Aorta (tissue), 5 donors: ENCODE measurements around the gene TMEM63C. TPM values are rescaled to one million over a fixed set of nuclear protein-coding genes. Genes with fewer than 3 reads are reported as not detected.

ENCODE experiments used
- ATAC-seq: fragments of 200-7000 bp; cut with Tn5 transposase; one replicate; pipeline ENCODE4 v1.9.1; 2022; ENCODE audit warnings: moderate library complexity; ENCODE audit not compliant: low FRiP score
- DNase-seq, 2 donors: peaks; one replicate each; pipeline ENCODE4 v3.0.0-alpha.2; 2020
- H3K27ac ChIP-seq, 2 donors: one replicate each; pipeline ENCODE4 v1.5.1; 2013; ENCODE audit warnings: low read length in 2 of 2, mild to moderate bottlenecking in 2 of 2, moderate library complexity in 2 of 2, control low read depth in 1 of 2, inconsistent platforms in 1 of 2, low read depth in 1 of 2
- H3K27me3 ChIP-seq, 2 donors: one replicate each; pipeline ENCODE4 v1.6.1; 2013; ENCODE audit warnings: control low read depth in 1 of 2, low read length in 1 of 2, mild to moderate bottlenecking in 1 of 2, moderate library complexity in 1 of 2; ENCODE audit not compliant: insufficient read depth in 2 of 2, control insufficient read depth in 1 of 2
- H3K36me3 ChIP-seq, 2 donors: one replicate each; pipeline ENCODE4 v1.6.1; 2013; ENCODE audit warnings: control low read depth in 1 of 2, low read length in 1 of 2, mild to moderate bottlenecking in 1 of 2; ENCODE audit not compliant: insufficient read depth in 2 of 2, control insufficient read depth in 1 of 2
- H3K4me1 ChIP-seq, 2 donors: one replicate each; pipeline ENCODE4 v1.6.1; 2013; ENCODE audit warnings: low read length in 2 of 2, control low read depth in 1 of 2, mild to moderate bottlenecking in 1 of 2, moderate library complexity in 1 of 2; ENCODE audit not compliant: insufficient read depth in 2 of 2, control insufficient read depth in 1 of 2
- H3K4me3 ChIP-seq, 2 donors: one replicate each; pipeline ENCODE4 v1.5.1; 2013; ENCODE audit warnings: low read length in 2 of 2, control low read depth in 1 of 2, mild to moderate bottlenecking in 1 of 2
- H3K9me3 ChIP-seq: one replicate; pipeline ENCODE4 v1.6.1; 2013; ENCODE audit warnings: mild to moderate bottlenecking, low read length; ENCODE audit not compliant: control insufficient read depth
- WGBS, 2 donors: extraction: QIAGEN DNeasy Blood & Tissue Kit; methylation state at CpG; one replicate each; pipeline ENCODE4 v1.1.7; 2013; 5-methylcytosine and 5-hydroxymethylcytosine counted together
- intact Hi-C, 2 donors: fragments of 100-400 bp; cut with DNase I; formaldehyde crosslinking; loops; one replicate each; pipeline versions ENCODE4 v1.14.2 to v1.15.0; 2022
- microRNA-seq, 2 donors: library from miRNA; unstranded; fragments of <30 nt; microRNA quantifications; one replicate each; pipeline ENCODE4 v1.2.0, GENCODE V29; 2020
- polyA plus RNA-seq, 2 donors: library from polyadenylated mRNA; stranded (reverse); fragments of 200-250 nt; gene quantifications; one replicate each; pipeline ENCODE4 v1.2.3, GENCODE V29; 2013
- total RNA-seq, 2 donors: library from RNA; stranded (reverse); fragmentation: NEBNext Ultra II Directional; extraction: Animal tissue kit (Norgen Biotek cat#: 25700); gene quantifications; one replicate each; pipeline ENCODE4 v1.2.1, GENCODE V29; 2021
- donor health status: healthy with polysubstance abuse.
- donor health status: Bipolar disorder and iron deficiency.
- donor health status: DM: no; HTN: no; CAD: no.
- donor health status: DM: no; HTN: no; CAD: no.
- donor health status: DM: yes; HTN: yes; CAD: no.

Gene TMEM63C
- total and polyA plus RNA-seq, 4 donors, result 0.06 to 0.26 (median 0.13) TPM; not detected in 1

DNA sequence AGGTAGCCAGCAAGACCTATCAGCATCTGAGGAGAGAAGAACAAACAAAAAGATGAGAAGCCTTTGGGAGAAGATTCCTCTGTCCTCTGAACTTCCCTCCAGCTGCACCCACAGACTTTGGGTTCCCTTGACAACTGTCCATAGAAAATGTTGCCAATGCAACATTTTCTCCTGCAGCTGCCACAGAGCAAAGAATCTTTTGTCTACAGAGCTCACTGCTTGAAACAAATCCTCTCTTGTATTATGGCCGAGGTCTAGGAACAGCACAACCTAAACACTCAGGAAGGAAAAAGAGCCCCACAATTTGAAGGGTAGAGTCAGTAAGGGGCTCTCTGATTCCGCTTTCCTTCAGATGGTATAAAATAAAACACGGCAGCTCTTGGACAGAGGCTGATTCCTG lies 124.8 kb downstream of the TMEM63C start:
- Histone ChIP-seq H3K27ac (no peak overlapping the region), H3K36me3 (peaks cover 0 to 9% of the 10 kb centered on the region in 2 donors), H3K9me3 (no peaks in the 10 kb centered on the region), H3K27me3 (no peaks in the 10 kb centered on the region), H3K4me1 (peaks cover 0 to 3% of the 10 kb centered on the region in 2 donors), H3K4me3 (no peak overlapping the region)
- DNase-seq (no peak), ATAC-seq (no peak)
- 11 to 18% methylated on average over 3 of the region's 3 CpGs for WGBS, 2 donors
- intact Hi-C loops, result no loop called here

DNA sequence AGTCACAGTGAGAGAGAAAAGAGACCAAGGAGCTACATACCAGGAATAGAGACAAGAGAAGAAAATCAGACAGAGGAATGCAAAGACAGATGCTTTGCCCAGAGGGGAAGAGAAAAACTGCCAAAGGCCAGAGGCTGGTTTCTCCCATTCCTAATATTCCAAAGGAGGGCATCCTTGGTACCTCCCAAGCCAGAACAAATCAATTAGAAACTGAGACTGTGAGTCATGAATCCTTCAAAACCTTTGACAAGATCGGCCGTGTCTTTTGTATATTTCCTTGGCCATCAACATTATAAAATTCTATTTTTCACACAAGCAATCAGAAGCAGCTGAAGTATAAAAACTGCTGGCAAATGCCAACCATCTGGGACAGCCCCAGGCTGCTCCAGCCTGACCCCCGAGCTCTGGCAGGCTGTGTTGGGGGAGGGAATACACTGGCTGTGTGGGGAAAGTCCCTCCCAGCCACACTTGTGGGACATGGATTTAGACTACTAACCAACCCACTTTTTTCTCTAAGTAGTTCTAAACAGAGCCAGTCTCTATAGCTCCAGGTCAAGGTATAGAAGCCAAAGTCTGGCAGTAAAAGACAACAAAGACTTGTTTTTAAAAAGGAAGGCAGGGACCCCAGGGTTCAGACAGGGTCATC lies 125.4 kb downstream of the TMEM63C start:
- no peaks in the 10 kb centered on the region for H3K9me3 ChIP-seq
- WGBS, 2 donors, result 3 to 7% methylated on average over 3 of the region's 3 CpGs
- H3K4me1 ChIP-seq, result peaks cover 0 to 3% of the 10 kb centered on the region in 2 donors
- H3K27me3 ChIP-seq, result no peaks in the 10 kb centered on the region
- peaks cover 0 to 6% of the 10 kb centered on the region in 2 donors for H3K36me3 ChIP-seq
- intact Hi-C loops, result no loop called here
- ATAC-seq, result no peak
- no peak overlapping the region for H3K4me3 ChIP-seq
- no peak overlapping the region for H3K27ac ChIP-seq
- DNase-seq, result no peak

Small RNA genes within 50 kb of the gene (microRNA-seq; reads per million reads assigned to microRNA genes)
- 0 reads per million in 2 donors for gene MIR1260A

Other genes with a start within 250 kb of the TMEM63C start
- 10 to 100 TPM; 34.7 to 59.6 TPM for gene IRF2BPL, start 153.1 kb upstream of the TMEM63C start, total RNA-seq
- 10 to 100 TPM in 1 of 2 donors, 1 to 10 TPM in 1; 3.4 to 13.0 TPM for gene IRF2BPL, start 153.1 kb upstream of the TMEM63C start, polyA plus RNA-seq
- gene CIPC, start 83.5 kb upstream of the TMEM63C start, total RNA-seq, result 10 to 100 TPM; 23.1 to 24.4 TPM
- 10 to 100 TPM in 1 of 2 donors, 1 to 10 TPM in 1; 8.1 to 11.0 TPM for gene CIPC, start 83.5 kb upstream of the TMEM63C start, polyA plus RNA-seq
- gene ZDHHC22, start 40.0 kb upstream of the TMEM63C start, total RNA-seq, result not detected
- gene ZDHHC22, start 40.0 kb upstream of the TMEM63C start, polyA plus RNA-seq, result not detected
- not detected for gene NGB, start 89.4 kb downstream of the TMEM63C start, total RNA-seq
- not detected for gene NGB, start 89.4 kb downstream of the TMEM63C start, polyA plus RNA-seq
- gene POMT2, start 139.1 kb downstream of the TMEM63C start, total RNA-seq, result 10 to 100 TPM; 15.6 to 23.4 TPM
- 10 to 100 TPM in 1 of 2 donors, 1 to 10 TPM in 1; 3.1 to 20.3 TPM for gene POMT2, start 139.1 kb downstream of the TMEM63C start, polyA plus RNA-seq
- 1 to 10 TPM; 5.8 to 8.6 TPM for gene GSTZ1, start 139.2 kb downstream of the TMEM63C start, total RNA-seq
- 10 to 100 TPM in 1 of 2 donors, 1 to 10 TPM in 1; 9.9 to 17.2 TPM for gene GSTZ1, start 139.2 kb downstream of the TMEM63C start, polyA plus RNA-seq
- gene TMED8, start 195.3 kb downstream of the TMEM63C start, total RNA-seq, result 1 to 10 TPM; 8.0 to 9.4 TPM
- gene TMED8, start 195.3 kb downstream of the TMEM63C start, polyA plus RNA-seq, result 1 to 10 TPM; 2.5 to 4.0 TPM
- under 1 TPM; 0.42 to 0.71 TPM for gene SAMD15, start 195.6 kb downstream of the TMEM63C start, total RNA-seq
- 1 to 10 TPM in 1 of 2 donors, under 1 TPM in 1; 0.36 to 7.4 TPM for gene SAMD15, start 195.6 kb downstream of the TMEM63C start, polyA plus RNA-seq
- gene NOXRED1, start 241.7 kb downstream of the TMEM63C start, total RNA-seq, result 1 to 10 TPM in 1 of 2 donors, under 1 TPM in 1; 0.32 to 1.0 TPM
- under 1 TPM in 1 of 2 donors, not detected in 1; 0.13 TPM for gene NOXRED1, start 241.7 kb downstream of the TMEM63C start, polyA plus RNA-seq